SK-N-SH (cell line): Measurements from ENCODE around the gene OPN1MW2.
"Not testable (repeated sequence)": the region's sequence is repeated elsewhere in the genome, so short reads cannot be mapped to it uniquely, and the experiment has no call there.

Source experiments
- EP300 ChIP-seq, 2 experiments: IDR thresholded peaks; 2 replicates each; pipeline versions ENCODE4 v1.4.0 to v1.6.1; 2012; ENCODE audit warnings: borderline replicate concordance in 1 of 2, low read depth in 1 of 2, low read length in 1 of 2
- FOXM1 ChIP-seq: IDR thresholded peaks from 2 replicates; pipeline ENCODE4 v1.4.0; 2012; ENCODE audit warnings: low read depth, mild to moderate bottlenecking
- JUND ChIP-seq: IDR thresholded peaks from 2 replicates; pipeline ENCODE4 v1.4.0; 2012
- POLR2AphosphoS5 ChIP-seq: IDR thresholded peaks from 2 replicates; pipeline ENCODE4 v1.6.1; 2012; ENCODE audit warnings: low read depth, low read length
- SIN3A ChIP-seq: IDR thresholded peaks from 2 replicates; pipeline ENCODE4 v1.6.1; 2012; ENCODE audit warnings: low read depth, mild to moderate bottlenecking, low read length, moderate library complexity, borderline replicate concordance
- TCF12 ChIP-seq: IDR thresholded peaks from 2 replicates; pipeline ENCODE4 v1.4.0; 2012
- TF ChIP-seq, protein P1 (sequence below): fragments of 200-600 bp; sonication (generic); IDR thresholded peaks from 2 replicates; pipeline ENCODE4 v1.6.1; 2017; ENCODE audit warnings: antibody characterized with exemption, mild to moderate bottlenecking, moderate library complexity
- TF ChIP-seq, protein P2 (sequence below): IDR thresholded peaks from 2 replicates; pipeline ENCODE4 v1.4.0; 2012; ENCODE audit warnings: low read depth

DNA sequence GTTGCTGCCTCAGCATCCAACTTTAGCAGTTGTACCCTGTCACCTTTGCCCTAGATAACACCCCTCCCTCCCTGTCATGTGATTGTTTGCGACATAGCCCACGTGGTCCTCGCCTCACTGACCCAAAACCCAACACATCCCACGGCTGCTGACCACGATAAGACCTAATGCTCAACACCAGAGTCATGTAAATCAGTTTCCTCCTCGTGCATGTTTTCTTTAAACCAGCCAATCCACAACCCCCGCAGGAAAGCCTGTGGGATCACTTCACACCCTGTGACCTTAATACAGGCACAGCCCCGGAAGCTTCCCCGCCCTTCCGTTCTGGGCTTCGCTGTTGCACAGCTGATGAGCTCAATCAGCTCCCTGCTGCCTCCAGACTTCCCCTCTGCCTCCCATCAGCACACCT lies 47.0 kb upstream of the OPN1MW2 start:
- TF ChIP-seq POLR2AphosphoS5; JUND; FOXM1; SIN3A; TCF12; EP300 (IDR thresholded peaks at IDR 0.05; ENCODE audit: borderline replicate concordance in 1 of 2, low read depth in 1 of 2, low read length in 1 of 2): not testable (repeated sequence)
- TF ChIP-seq, protein P1, sequence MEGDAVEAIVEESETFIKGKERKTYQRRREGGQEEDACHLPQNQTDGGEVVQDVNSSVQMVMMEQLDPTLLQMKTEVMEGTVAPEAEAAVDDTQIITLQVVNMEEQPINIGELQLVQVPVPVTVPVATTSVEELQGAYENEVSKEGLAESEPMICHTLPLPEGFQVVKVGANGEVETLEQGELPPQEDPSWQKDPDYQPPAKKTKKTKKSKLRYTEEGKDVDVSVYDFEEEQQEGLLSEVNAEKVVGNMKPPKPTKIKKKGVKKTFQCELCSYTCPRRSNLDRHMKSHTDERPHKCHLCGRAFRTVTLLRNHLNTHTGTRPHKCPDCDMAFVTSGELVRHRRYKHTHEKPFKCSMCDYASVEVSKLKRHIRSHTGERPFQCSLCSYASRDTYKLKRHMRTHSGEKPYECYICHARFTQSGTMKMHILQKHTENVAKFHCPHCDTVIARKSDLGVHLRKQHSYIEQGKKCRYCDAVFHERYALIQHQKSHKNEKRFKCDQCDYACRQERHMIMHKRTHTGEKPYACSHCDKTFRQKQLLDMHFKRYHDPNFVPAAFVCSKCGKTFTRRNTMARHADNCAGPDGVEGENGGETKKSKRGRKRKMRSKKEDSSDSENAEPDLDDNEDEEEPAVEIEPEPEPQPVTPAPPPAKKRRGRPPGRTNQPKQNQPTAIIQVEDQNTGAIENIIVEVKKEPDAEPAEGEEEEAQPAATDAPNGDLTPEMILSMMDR, result not testable (repeated sequence)
- TF ChIP-seq, protein P2, sequence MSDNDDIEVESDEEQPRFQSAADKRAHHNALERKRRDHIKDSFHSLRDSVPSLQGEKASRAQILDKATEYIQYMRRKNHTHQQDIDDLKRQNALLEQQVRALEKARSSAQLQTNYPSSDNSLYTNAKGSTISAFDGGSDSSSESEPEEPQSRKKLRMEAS, result not testable (repeated sequence)
